GM12878 (cell line): ENCODE results near the gene MLLT3. TPM values are rescaled to one million over a fixed set of nuclear protein-coding genes. Genes with fewer than 3 reads are reported as not detected.

ENCODE experiments used
- ATAC-seq: fragments of 200-7000 bp; cut with Tn5 transposase; 3 replicates; pipeline ENCODE4 v1.9.1; 2020; ENCODE audit warnings: mild to moderate bottlenecking, moderate library complexity
- BruUV-seq: library from RNA; stranded (reverse); fragments of 400-500 nt; replicated peaks from 2 replicates; lab custom pipeline; 2021; lab: Mats Ljungman, UMichigan
- CTCF ChIA-PET: fragments of 300-600 bp; sonication (Branson Sonifier 250); formaldehyde crosslinking; extraction: SDS; loops from one replicate; lab custom pipeline; 2021; ENCODE audit warnings: inconsistent platforms; lab: Yijun Ruan, JAX
- POLR2A ChIA-PET: fragments of 350-600 bp; formaldehyde crosslinking; extraction: SDS; loops from one replicate; lab custom pipeline; 2021; ENCODE audit warnings: inconsistent platforms; lab: Charles Lee
- RAD21 ChIA-PET: fragments of 300-600 bp; sonication (Branson Sonifier 250); formaldehyde crosslinking; loops from one replicate; lab custom pipeline; 2023; ENCODE audit warnings: antibody characterized with exemption; ENCODE audit not compliant: unreplicated experiment; lab: Charles Lee
- SMC1A ChIA-PET: fragments of 300-600 bp; sonication (Branson Sonifier 250); formaldehyde crosslinking; loops from one replicate; lab custom pipeline; 2023; ENCODE audit not compliant: unreplicated experiment, uncharacterized antibody; lab: Charles Lee
- DNase-seq: peaks from one replicate; pipeline ENCODE4 v3.0.0-alpha.2; 2011; ENCODE audit warnings: low read depth, low spot score
- FAIRE-seq: peaks from 3 replicates; lab custom pipeline; 2011; peaks lifted over from hg19 to GRCh38; lab: Jason Lieb, UNC
- H2AFZ ChIP-seq: 2 replicates; pipeline ENCODE4 v1.6.0; 2011; ENCODE audit warnings: low read depth, low read length, control low read depth; ENCODE audit not compliant: control insufficient read depth
- H3K27ac ChIP-seq: 2 replicates; pipeline ENCODE4 v1.5.1; 2011; ENCODE audit warnings: control low read depth; ENCODE audit not compliant: control insufficient read depth, insufficient read depth
- H3K27me3 ChIP-seq, 2 experiments: replicated peaks in 1 of 2; 2 replicates each; pipeline versions ENCODE4 v1.6.0 to v1.6.1; 2011; ENCODE audit warnings: low read length in 1 of 2; ENCODE audit not compliant: control insufficient read depth in 2 of 2, insufficient read depth in 2 of 2
- H3K36me3 ChIP-seq, 2 experiments: 2 replicates each; pipeline ENCODE4 v1.5.1; 2011; ENCODE audit warnings: low read length in 1 of 2; ENCODE audit not compliant: control insufficient read depth in 2 of 2, insufficient read depth in 2 of 2
- H3K4me1 ChIP-seq: 2 replicates; pipeline ENCODE4 v1.6.1; 2011; ENCODE audit warnings: mild to moderate bottlenecking, low read length, moderate library complexity, mixed read lengths; ENCODE audit not compliant: control insufficient read depth, insufficient read depth
- H3K4me2 ChIP-seq: 2 replicates; pipeline ENCODE4 v1.6.0; 2011; ENCODE audit warnings: control low read depth; ENCODE audit not compliant: control insufficient read depth, insufficient read depth
- H3K4me3 ChIP-seq: fragments of 200-600 bp; sonication (generic); 2 replicates; pipeline ENCODE4 v1.5.1; 2016
- H3K79me2 ChIP-seq: 2 replicates; pipeline ENCODE4 v1.6.0; 2011; ENCODE audit warnings: low read length; ENCODE audit not compliant: control insufficient read depth, insufficient read depth
- H3K9ac ChIP-seq: 2 replicates; pipeline ENCODE4 v1.8.0; 2011; ENCODE audit warnings: low read length, control low read depth, mixed read lengths; ENCODE audit not compliant: control insufficient read depth, insufficient read depth
- H3K9me3 ChIP-seq: replicated peaks from 3 replicates; pipeline ENCODE4 v1.5.1; 2011; ENCODE audit warnings: mild to moderate bottlenecking, low read length; ENCODE audit not compliant: control insufficient read depth, insufficient read depth
- H4K20me1 ChIP-seq: 2 replicates; pipeline ENCODE4 v1.6.0; 2011; ENCODE audit not compliant: control insufficient read depth, insufficient read depth
- ATF7 ChIP-seq: fragments of 450-650 bp; IDR thresholded peaks from 2 replicates; pipeline ENCODE4 v1.6.1; 2016; ENCODE audit warnings: low read depth, mild to moderate bottlenecking
- BHLHE40 ChIP-seq, 2 experiments: fragments of 450-650 bp in 1 of 2; IDR thresholded peaks; 2 replicates each; pipeline ENCODE4 v1.6.1; 2011 to 2017; ENCODE audit warnings: low read depth in 2 of 2, borderline replicate concordance in 1 of 2, improper control_type of control experiment in 1 of 2, low read length in 1 of 2, mild to moderate bottlenecking in 1 of 2
- CEBPB ChIP-seq, 2 experiments: fragments of 150-350 bp in 1 of 2; IDR thresholded peaks; 2 replicates each; pipeline ENCODE4 v1.6.1; 2012 to 2014; ENCODE audit warnings: low read depth in 2 of 2, low read length in 2 of 2, borderline replicate concordance in 1 of 2, inconsistent platforms in 1 of 2
- EED ChIP-seq: sonication (generic); IDR thresholded peaks from 2 replicates; pipeline ENCODE4 v1.6.1; 2016; ENCODE audit warnings: antibody characterized with exemption, low read depth
- EGR1 ChIP-seq, 2 experiments: IDR thresholded peaks; 1 replicate in 1 of 2; 2 replicates in 1 of 2; pipeline ENCODE4 v1.6.1; 2011 to 2012; ENCODE audit warnings: low read depth in 2 of 2, low read length in 2 of 2, borderline replicate concordance in 1 of 2, mild to moderate bottlenecking in 1 of 2, moderate library complexity in 1 of 2
- KAT2A ChIP-seq: conservative IDR thresholded peaks from 2 replicates; pipeline ENCODE4 v1.6.1; 2011; ENCODE audit warnings: low read depth, low read length; ENCODE audit not compliant: control insufficient read depth
- PAX8 ChIP-seq: fragments of 450-650 bp; IDR thresholded peaks from 2 replicates; pipeline ENCODE4 v1.6.1; 2017; ENCODE audit warnings: mild to moderate bottlenecking, moderate library complexity
- SREBF2 ChIP-seq: IDR thresholded peaks from 2 replicates; pipeline ENCODE4 v1.6.1; 2012; ENCODE audit warnings: mild to moderate bottlenecking, low read length
- TCF3 ChIP-seq: IDR thresholded peaks from 2 replicates; pipeline ENCODE4 v1.6.1; 2012; ENCODE audit warnings: low read depth, mild to moderate bottlenecking, low read length, borderline replicate concordance; ENCODE audit not compliant: insufficient read depth
- ZNF207 ChIP-seq: fragments of 450-650 bp; IDR thresholded peaks from 2 replicates; pipeline ENCODE4 v1.6.1; 2014; ENCODE audit warnings: antibody characterized with exemption, mild to moderate bottlenecking, borderline replicate concordance
- ZNF622 ChIP-seq: fragments of 450-650 bp; IDR thresholded peaks from 2 replicates; pipeline ENCODE4 v1.6.1; 2017; ENCODE audit warnings: mild to moderate bottlenecking, inconsistent platforms
- ZZZ3 ChIP-seq: IDR thresholded peaks from 2 replicates; pipeline ENCODE4 v1.6.1; 2011; ENCODE audit warnings: low read depth; ENCODE audit not compliant: control insufficient read depth, insufficient read length
- WGBS: methylation state at CpG from one replicate; pipeline ENCODE4 v1.1.6; 2016; ENCODE audit warnings: low lambda C conversion rate; ENCODE audit not compliant: insufficient replicate concordance, insufficient coverage; ENCODE audit errors: missing lambda C conversion rate; 5-methylcytosine and 5-hydroxymethylcytosine counted together
- in situ Hi-C: fragments of 300-500 bp; cut with MboI; formaldehyde crosslinking; loops from 9 replicates; pipeline ENCODE4 v1.14.3; 2018; ENCODE audit warnings: mixed read lengths
- intact Hi-C: fragments of 100-400 bp; cut with micrococcal nuclease; formaldehyde crosslinking; loops from one replicate; pipeline ENCODE4 v1.14.2; 2022; ENCODE audit not compliant: unreplicated experiment
- polyA plus RNA-seq, 11 experiments: library from polyadenylated mRNA; depleted of rRNA in 4 of 11; unstranded in 6 of 11; stranded (reverse) in 5 of 11; fragments of >200 nt; fragmentation: Nextera tagmentation in 4 of 11; fragmentation: Illumina TruSeq in 1 of 11; extraction: Ambion mirVana in 4 of 11; extraction: Trizol in 1 of 11; gene quantifications; 1 replicate in 1 of 11; 2 replicates in 10 of 11; pipeline versions ENCODE4 v1.2.1 to v1.2.3, GENCODE V29; 2011 to 2016; ENCODE audit warnings: inconsistent platforms in 2 of 11, missing spikeins in 2 of 11, low read depth in 1 of 11
- total RNA-seq, 4 experiments: library from RNA; depleted of rRNA in 3 of 4; stranded (reverse); fragments of >200 nt in 3 of 4; fragmentation: Illumina TruSeq in 1 of 4; extraction: Trizol in 1 of 4; gene quantifications; 2 replicates each; pipeline versions ENCODE4 v1.2.1 to v1.2.3, GENCODE V29; 2013 to 2021
- TF ChIP-seq, protein P1 (sequence below): fragments of 450-650 bp; IDR thresholded peaks from 2 replicates; pipeline ENCODE4 v1.6.1; 2017; ENCODE audit warnings: mild to moderate bottlenecking, moderate library complexity

Gene MLLT3
- total and polyA plus RNA-seq, 10 of the 15 experiments (the other 5 are each of a cell fraction or from before 2014, with no cell fraction given): 17.7 to 72.3 (median 35.6) TPM

DNA sequence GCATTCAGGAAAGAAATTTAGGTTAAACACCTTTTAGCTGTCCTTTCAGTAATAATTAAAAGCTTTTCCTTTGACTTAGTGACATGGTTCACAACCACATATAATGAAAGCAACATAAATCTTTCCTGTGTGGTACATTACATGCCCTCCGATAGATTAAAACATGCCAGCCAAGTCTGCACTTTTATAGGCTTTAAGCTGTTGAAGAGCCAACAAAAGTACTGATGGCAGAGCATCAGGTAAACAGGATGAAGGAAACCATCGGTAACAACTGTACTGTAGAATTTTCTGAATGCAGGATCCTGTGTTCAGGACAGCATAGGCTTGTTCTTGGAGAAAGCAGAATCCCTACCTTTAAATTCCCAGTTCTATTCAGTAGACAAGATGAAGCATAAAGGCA lies 226.6 kb downstream of the MLLT3 start:
- no peak overlapping the region for H3K9ac ChIP-seq
- H2AFZ ChIP-seq: no peak overlapping the region
- POLR2A ChIA-PET: no interaction called here
- RAD21 ChIA-PET: interaction anchor here (1.0 kb wide), 1 partner anchor 227 kb away, joined by 4 read pairs; the partner anchor contains the start of gene MLLT3
- H3K9me3 ChIP-seq: no peaks in the 10 kb centered on the region
- H3K4me1 ChIP-seq: peaks cover 4% of the 10 kb centered on the region; the same call in 1 of the 2 replicates
- intact Hi-C loops: no loop called here
- SMC1A ChIA-PET: interaction anchor here (1.0 to 1.7 kb wide), 2 partner anchors 41 to 290 kb away, joined by 3 to 5 read pairs; no protein-coding TSS in a partner anchor
- in situ Hi-C loops: no loop called here
- WGBS: 48% methylated on average over 2 of the region's 2 CpGs
- no peak overlapping the region for H3K4me2 ChIP-seq
- FAIRE-seq (no peak), DNase-seq (no peak), ATAC-seq (no peak)
- H4K20me1 ChIP-seq: no peaks in the 10 kb centered on the region
- H3K27ac ChIP-seq: no peak overlapping the region
- H3K4me3 ChIP-seq: no peak overlapping the region
- no peaks in the 10 kb centered on the region for H3K79me2 ChIP-seq
- no peak for TF ChIP-seq CEBPB (IDR thresholded peaks at IDR 0.05; ENCODE audit: borderline replicate concordance in 1 of 2, low read depth in 2 of 2, low read length in 2 of 2)
- TF ChIP-seq ZNF207: no peak
- CTCF ChIA-PET: interaction anchor here (0.7 to 1.3 kb wide), 5 partner anchors 8 to 546 kb away, joined by 3 to 8 read pairs (median 3); no protein-coding TSS in a partner anchor
- no peaks in the 10 kb centered on the region for H3K27me3 ChIP-seq
- no TSS peak for BruUV-seq
- H3K36me3 ChIP-seq: no peaks in the 10 kb centered on the region

DNA sequence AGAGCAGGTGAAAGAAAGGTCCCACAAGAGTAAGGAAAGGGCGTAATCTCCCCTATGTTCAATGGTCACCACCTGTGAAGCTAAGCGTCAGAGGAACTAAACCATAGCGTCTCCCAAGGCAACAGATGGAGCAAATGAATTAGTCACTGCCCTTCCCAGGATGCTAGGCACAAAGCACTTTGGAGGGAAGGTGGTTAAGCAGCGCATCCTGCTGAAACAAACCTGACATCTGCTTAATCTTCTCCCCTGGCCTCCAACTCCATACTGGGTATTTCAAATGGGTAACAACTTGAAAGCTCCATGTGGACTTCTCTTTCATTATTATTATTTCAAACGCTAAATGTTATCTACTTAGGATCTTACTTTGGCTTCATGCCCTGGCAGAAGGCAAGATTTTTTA lies 227.3 kb downstream of the MLLT3 start:
- Histone ChIP-seq H3K4me3 (no peak overlapping the region), H3K9ac (no peak overlapping the region), H3K36me3 (no peaks in the 10 kb centered on the region), H3K27me3 (no peaks in the 10 kb centered on the region), H3K4me1 (peaks cover 4% of the 10 kb centered on the region; the same call in 1 of the 2 replicates), H4K20me1 (no peaks in the 10 kb centered on the region), H3K4me2 (no peak overlapping the region), H3K79me2 (no peaks in the 10 kb centered on the region), H3K9me3 (no peaks in the 10 kb centered on the region), H2AFZ (no peak overlapping the region), H3K27ac (no peak overlapping the region)
- intact Hi-C loops (no loop called here), in situ Hi-C loops (no loop called here)
- no TSS peak for BruUV-seq
- ChIA-PET POLR2A (no interaction called here), RAD21 (interaction anchor here (1.0 kb wide), 1 partner anchor 227 kb away, joined by 4 read pairs; the partner anchor contains the start of gene MLLT3), SMC1A (interaction anchor here (1.5 to 1.7 kb wide), 2 partner anchors 13 to 40 kb away, joined by 4 to 5 read pairs; no protein-coding TSS in a partner anchor), CTCF (interaction anchor here (0.7 to 1.3 kb wide), 4 partner anchors 9 to 546 kb away, joined by 3 to 8 read pairs (median 3); no protein-coding TSS in a partner anchor)
- FAIRE-seq (no peak), DNase-seq (no peak), ATAC-seq (no peak)
- TF ChIP-seq SREBF2 (no peak), EED (no peak), PAX8 (no peak), KAT2A (no peak), TCF3 (no peak), BHLHE40 (IDR thresholded peaks at IDR 0.05; ENCODE audit: borderline replicate concordance in 1 of 2, low read depth in 2 of 2, low read length in 1 of 2) (no peak), EGR1 (IDR thresholded peaks at IDR 0.05; ENCODE audit: borderline replicate concordance in 1 of 2, low read depth in 2 of 2, low read length in 2 of 2) (no peak), ATF7 (no peak), ZZZ3 (no peak), ZNF622 (no peak)
- TF ChIP-seq, protein P1, sequence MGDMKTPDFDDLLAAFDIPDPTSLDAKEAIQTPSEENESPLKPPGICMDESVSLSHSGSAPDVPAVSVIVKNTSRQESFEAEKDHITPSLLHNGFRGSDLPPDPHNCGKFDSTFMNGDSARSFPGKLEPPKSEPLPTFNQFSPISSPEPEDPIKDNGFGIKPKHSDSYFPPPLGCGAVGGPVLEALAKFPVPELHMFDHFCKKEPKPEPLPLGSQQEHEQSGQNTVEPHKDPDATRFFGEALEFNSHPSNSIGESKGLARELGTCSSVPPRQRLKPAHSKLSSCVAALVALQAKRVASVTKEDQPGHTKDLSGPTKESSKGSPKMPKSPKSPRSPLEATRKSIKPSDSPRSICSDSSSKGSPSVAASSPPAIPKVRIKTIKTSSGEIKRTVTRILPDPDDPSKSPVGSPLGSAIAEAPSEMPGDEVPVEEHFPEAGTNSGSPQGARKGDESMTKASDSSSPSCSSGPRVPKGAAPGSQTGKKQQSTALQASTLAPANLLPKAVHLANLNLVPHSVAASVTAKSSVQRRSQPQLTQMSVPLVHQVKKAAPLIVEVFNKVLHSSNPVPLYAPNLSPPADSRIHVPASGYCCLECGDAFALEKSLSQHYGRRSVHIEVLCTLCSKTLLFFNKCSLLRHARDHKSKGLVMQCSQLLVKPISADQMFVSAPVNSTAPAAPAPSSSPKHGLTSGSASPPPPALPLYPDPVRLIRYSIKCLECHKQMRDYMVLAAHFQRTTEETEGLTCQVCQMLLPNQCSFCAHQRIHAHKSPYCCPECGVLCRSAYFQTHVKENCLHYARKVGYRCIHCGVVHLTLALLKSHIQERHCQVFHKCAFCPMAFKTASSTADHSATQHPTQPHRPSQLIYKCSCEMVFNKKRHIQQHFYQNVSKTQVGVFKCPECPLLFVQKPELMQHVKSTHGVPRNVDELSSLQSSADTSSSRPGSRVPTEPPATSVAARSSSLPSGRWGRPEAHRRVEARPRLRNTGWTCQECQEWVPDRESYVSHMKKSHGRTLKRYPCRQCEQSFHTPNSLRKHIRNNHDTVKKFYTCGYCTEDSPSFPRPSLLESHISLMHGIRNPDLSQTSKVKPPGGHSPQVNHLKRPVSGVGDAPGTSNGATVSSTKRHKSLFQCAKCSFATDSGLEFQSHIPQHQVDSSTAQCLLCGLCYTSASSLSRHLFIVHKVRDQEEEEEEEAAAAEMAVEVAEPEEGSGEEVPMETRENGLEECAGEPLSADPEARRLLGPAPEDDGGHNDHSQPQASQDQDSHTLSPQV: no peak
- 99% methylated on average over 5 of the region's 5 CpGs for WGBS
